PC-3 (cell line): ENCODE data around the gene JDP2.

Source experiments
- EZH2 ChIP-seq: fragments of 300-600 bp; sonication (generic); IDR thresholded peaks from one replicate; pipeline ENCODE4 v1.6.1; 2017; ENCODE audit warnings: antibody characterized with exemption, mild to moderate bottlenecking, low read length; ENCODE audit not compliant: unreplicated experiment
- TF ChIP-seq, protein P1 (sequence below): fragments of 300-600 bp; sonication (generic); conservative IDR thresholded peaks from 2 replicates; pipeline ENCODE4 v1.5.1; 2017; ENCODE audit warnings: antibody characterized with exemption, low read depth, mild to moderate bottlenecking, low read length

GRCh38 chr14:75413013-75413412, 14.8 kb upstream of the JDP2 start:
- TF ChIP-seq, protein P1, sequence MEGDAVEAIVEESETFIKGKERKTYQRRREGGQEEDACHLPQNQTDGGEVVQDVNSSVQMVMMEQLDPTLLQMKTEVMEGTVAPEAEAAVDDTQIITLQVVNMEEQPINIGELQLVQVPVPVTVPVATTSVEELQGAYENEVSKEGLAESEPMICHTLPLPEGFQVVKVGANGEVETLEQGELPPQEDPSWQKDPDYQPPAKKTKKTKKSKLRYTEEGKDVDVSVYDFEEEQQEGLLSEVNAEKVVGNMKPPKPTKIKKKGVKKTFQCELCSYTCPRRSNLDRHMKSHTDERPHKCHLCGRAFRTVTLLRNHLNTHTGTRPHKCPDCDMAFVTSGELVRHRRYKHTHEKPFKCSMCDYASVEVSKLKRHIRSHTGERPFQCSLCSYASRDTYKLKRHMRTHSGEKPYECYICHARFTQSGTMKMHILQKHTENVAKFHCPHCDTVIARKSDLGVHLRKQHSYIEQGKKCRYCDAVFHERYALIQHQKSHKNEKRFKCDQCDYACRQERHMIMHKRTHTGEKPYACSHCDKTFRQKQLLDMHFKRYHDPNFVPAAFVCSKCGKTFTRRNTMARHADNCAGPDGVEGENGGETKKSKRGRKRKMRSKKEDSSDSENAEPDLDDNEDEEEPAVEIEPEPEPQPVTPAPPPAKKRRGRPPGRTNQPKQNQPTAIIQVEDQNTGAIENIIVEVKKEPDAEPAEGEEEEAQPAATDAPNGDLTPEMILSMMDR, result no peak
- TF ChIP-seq EZH2, result no peak
